BE2C (cell line): Measurements from ENCODE around the gene TLCD3B.

Experiments
- DNase-seq: peaks from one replicate; pipeline ENCODE4 v3.0.0-alpha.2; 2020
- H3K27me3 ChIP-seq: fragments of 250-450 bp; sonication (Bioruptor Pico); 2 replicates; pipeline ENCODE4 v1.5.1; 2020; ENCODE audit warnings: mild to moderate bottlenecking
- H3K36me3 ChIP-seq: fragments of 250-450 bp; sonication (Bioruptor Pico); 2 replicates; pipeline ENCODE4 v1.5.1; 2020; ENCODE audit warnings: mild to moderate bottlenecking
- H3K4me1 ChIP-seq: fragments of 250-450 bp; sonication (Bioruptor Pico); 2 replicates; pipeline ENCODE4 v1.5.1; 2020
- H3K4me3 ChIP-seq: 2 replicates; pipeline ENCODE4 v1.5.1; 2011; ENCODE audit warnings: low read depth, low read length
- H3K9me3 ChIP-seq: fragments of 250-450 bp; sonication (Bioruptor Pico); 2 replicates; pipeline ENCODE4 v1.5.1; 2020
- TF ChIP-seq, protein P1 (sequence below): IDR thresholded peaks from 2 replicates; pipeline ENCODE4 v1.5.1; 2012; ENCODE audit warnings: mild to moderate bottlenecking, low read depth, low read length

TLCD3B gene

DNA sequence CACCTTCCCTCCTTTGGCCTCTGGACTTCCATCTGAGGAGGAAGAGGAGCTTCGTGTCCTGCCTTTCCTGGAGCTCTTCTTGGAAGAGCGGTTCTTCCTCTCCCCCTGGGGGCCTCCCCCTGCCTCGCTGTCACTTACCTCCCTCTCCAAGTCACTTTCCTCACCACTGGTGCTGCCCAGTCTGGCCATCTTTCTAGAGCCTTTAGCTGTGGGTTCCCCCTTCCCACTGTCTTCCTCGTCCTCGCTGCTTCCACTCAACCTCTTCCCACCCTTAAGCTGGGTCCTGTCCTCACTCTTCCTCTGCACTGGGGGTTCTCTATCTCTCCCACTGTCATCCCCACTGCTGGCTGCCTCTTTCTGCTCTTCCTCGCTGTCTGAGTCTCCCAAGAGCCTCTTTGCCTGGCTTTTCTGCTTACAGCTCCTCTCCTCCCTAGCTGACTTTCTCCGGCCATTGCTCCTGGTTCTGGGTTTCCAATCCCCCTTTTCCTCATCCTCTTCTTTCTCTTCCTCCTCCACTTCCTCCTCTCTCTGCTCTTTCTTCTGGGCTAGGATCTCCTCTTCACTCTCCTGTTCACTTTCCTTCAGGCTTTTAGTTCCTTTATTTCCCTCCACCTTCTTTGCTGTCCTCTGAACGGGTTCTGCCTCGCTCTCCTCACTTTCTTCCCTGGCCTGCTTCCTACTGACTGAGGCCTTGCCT lies 37.0 kb downstream of the TLCD3B start:
- Histone ChIP-seq H3K27me3 (no peaks in the 10 kb centered on the region), H3K4me3 (no peak overlapping the region), H3K9me3 (no peaks in the 10 kb centered on the region), H3K4me1 (no peaks in the 10 kb centered on the region), H3K36me3 (peaks cover 38% of the 10 kb centered on the region)
- TF ChIP-seq, protein P1, sequence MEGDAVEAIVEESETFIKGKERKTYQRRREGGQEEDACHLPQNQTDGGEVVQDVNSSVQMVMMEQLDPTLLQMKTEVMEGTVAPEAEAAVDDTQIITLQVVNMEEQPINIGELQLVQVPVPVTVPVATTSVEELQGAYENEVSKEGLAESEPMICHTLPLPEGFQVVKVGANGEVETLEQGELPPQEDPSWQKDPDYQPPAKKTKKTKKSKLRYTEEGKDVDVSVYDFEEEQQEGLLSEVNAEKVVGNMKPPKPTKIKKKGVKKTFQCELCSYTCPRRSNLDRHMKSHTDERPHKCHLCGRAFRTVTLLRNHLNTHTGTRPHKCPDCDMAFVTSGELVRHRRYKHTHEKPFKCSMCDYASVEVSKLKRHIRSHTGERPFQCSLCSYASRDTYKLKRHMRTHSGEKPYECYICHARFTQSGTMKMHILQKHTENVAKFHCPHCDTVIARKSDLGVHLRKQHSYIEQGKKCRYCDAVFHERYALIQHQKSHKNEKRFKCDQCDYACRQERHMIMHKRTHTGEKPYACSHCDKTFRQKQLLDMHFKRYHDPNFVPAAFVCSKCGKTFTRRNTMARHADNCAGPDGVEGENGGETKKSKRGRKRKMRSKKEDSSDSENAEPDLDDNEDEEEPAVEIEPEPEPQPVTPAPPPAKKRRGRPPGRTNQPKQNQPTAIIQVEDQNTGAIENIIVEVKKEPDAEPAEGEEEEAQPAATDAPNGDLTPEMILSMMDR, result no peak
- DNase-seq, result peak; percentile 1

DNA sequence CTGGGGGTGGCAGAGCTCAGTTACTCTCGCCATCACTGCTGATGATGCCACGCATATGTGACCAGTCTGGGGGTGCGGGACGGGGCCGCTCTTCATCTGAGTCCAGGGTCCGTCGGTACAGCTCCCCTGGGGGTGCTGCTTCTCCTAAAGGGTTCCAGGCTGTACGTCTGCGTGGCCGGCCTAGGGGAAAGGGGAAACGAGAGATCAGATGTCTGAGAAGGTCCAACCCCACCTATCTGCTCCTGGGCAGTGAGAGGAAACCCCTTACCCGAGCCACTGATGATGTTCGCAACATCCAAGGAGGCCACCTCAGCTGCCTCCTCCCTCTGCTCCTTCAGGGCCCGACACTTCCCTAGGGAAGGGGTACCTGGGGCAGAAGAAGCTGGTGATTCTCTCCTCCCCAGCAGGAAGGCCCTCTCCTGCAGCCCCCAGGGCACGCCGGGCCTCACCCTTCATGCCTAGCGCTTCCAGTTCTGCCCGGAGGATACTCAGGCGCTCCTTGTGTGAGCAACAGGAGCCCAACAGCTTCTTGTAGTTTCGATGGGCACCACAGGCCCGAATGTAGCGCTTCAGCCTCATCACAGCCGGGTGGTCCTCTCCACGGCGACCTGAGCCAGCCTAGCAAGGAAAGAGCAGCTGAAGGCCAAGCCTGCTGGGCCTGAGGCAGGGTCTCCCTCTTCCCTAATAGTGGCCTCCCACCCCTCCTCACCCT lies 37.7 kb downstream of the TLCD3B start:
- H3K36me3 ChIP-seq, result peaks cover 45% of the 10 kb centered on the region
- DNase-seq, result no peak
- TF ChIP-seq, protein P1, result no peak

DNA sequence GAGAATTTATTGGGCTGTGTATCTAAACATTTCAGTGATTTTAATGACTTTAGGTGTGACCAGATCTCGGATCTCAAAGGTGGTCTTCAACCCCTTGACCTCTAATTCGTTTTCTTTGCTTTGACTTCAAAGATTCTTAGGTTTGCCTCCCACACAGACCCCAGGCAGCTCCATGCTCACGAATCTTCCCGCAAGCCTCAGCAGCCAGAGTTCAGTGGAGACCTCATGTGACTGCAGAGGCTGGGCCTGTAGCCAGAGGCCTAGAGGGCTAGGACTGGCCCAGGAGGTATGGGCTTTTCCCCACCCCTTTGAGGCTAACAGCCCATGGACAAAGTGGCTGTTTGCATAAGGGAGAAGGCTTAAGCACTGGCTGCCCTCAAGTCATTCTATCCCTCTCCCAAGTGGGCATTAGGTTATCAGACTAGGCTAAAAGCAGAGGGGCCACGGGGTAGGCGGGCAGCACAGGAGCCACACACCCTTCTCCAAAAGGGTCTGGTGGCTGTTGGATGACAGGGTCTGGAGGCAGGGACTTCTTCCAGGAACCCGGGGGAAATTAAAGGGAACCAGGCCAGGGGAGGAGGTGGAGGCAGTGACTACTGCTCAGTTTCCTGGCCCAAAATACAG lies 38.6 kb downstream of the TLCD3B start:
- Histone ChIP-seq H3K4me3 (no peak overlapping the region), H3K27me3 (no peaks in the 10 kb centered on the region), H3K4me1 (no peaks in the 10 kb centered on the region), H3K9me3 (no peaks in the 10 kb centered on the region), H3K36me3 (peaks cover 47% of the 10 kb centered on the region)
- TF ChIP-seq, protein P1, result no peak
- DNase-seq, result no peak

More for the DNA sequence above, 37.7 kb downstream of the TLCD3B start:
- Histone ChIP-seq H3K4me1 (no peaks in the 10 kb centered on the region), H3K9me3 (no peaks in the 10 kb centered on the region), H3K4me3 (no peak overlapping the region), H3K27me3 (no peaks in the 10 kb centered on the region)

DNA sequence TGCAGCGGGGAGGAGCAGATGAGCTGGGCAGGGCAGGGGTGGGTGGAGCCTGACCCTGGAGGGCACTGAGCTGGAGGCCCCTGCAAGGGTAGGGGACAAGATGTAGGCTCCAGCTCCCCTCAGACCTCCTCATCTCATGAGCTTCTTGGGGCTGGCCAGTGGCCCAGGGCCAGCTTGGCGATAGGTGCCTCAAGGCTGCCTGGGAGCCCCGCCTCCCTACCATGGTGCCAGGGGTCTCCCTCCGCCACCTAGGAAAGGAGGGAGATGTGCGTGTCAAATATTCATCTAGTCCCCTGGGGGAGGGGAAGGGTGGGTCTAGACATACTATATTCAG lies 39.5 kb downstream of the TLCD3B start:
- Histone ChIP-seq H3K4me1 (no peaks in the 10 kb centered on the region), H3K4me3 (no peak overlapping the region), H3K27me3 (no peaks in the 10 kb centered on the region), H3K9me3 (no peaks in the 10 kb centered on the region), H3K36me3 (peaks cover 57% of the 10 kb centered on the region)
- TF ChIP-seq, protein P1, result no peak
- no peak for DNase-seq

DNA sequence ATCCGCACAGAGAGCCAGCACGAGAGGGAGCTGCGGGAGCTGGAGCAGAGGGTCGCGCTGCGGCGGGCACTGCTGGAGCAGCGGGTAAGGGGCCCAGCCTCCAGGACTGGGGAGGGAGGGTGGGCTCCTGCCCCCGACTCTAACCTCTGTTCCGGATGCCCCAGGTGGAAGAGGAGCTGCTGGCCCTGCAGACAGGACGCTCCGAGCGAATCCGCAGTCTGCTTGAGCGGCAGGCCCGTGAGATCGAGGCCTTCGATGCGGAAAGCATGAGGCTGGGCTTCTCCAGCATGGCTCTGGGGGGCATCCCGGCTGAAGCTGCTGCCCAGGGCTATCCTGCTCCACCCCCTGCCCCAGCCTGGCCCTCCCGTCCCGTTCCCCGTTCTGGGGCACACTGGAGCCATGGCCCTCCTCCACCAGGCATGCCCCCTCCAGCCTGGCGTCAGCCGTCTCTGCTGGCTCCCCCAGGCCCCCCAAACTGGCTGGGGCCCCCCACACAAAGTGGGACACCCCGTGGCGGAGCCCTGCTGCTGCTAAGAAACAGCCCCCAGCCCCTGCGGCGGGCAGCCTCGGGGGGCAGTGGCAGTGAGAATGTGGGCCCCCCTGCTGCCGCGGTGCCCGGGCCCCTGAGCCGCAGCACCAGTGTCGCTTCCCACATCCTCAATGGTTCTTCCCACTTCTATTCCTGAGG lies 40.0 kb downstream of the TLCD3B start:
- no peaks in the 10 kb centered on the region for H3K27me3 ChIP-seq
- H3K36me3 ChIP-seq, result peaks cover 62% of the 10 kb centered on the region
- TF ChIP-seq, protein P1, result no peak
- no peaks in the 10 kb centered on the region for H3K4me1 ChIP-seq
- H3K9me3 ChIP-seq, result no peaks in the 10 kb centered on the region
- DNase-seq, result no peak
- no peak overlapping the region for H3K4me3 ChIP-seq
